ENCODE measurements around the gene HSPB1.

The HSPB1 gene

DNA sequence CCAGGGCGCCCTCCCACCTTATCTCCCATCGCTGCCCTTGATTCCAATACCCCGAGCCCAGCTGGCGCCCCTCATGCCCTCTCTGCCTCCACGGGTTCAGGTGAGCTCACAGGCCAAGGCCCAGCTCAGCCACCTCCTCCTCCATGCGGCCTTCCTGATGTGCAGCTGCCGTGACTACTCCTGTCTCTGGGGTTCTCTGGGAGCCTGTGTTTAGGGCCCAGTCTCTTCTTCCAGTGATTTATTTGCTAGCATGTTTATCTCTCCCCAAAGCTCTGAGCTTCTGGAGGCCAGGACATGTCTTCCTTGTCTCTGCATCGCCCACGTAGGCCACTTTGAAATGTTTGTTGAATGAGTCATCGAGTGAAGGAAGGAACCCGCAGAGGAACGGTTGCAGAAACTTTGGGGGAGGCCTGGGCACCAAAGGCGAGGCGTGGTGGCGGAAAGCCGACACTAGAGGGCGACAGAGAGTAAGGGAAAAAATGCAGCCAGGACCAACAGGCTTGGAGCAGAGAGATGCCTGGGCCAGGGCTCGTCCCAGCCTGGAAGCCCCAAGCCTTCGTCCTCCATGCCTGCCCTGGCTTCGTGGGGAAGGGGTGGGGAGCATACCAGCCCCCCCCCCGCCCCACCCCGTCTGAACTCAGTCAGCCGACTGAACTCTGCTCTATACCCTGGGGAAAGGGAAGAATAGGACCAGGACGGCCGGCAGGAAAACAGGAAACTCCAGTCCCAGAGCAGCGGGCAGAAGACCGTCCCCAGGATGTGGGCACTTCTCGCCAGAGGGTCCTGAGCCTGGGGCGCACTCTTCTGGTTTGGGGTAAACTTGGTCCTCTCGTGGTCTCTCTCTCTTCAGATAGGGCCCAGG, 10.9 kb upstream of the HSPB1 start (continued):
- TF ChIP-seq, protein P1, sequence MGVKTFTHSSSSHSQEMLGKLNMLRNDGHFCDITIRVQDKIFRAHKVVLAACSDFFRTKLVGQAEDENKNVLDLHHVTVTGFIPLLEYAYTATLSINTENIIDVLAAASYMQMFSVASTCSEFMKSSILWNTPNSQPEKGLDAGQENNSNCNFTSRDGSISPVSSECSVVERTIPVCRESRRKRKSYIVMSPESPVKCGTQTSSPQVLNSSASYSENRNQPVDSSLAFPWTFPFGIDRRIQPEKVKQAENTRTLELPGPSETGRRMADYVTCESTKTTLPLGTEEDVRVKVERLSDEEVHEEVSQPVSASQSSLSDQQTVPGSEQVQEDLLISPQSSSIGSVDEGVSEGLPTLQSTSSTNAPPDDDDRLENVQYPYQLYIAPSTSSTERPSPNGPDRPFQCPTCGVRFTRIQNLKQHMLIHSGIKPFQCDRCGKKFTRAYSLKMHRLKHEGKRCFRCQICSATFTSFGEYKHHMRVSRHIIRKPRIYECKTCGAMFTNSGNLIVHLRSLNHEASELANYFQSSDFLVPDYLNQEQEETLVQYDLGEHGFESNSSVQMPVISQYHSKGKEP (tag by site-specific recombination; IDR thresholded peaks at IDR 0.05) = peak; percentile 59; the same call in 1 of the 2 replicates
- TF ChIP-seq SCRT2 (tag by site-specific recombination; IDR thresholded peaks at IDR 0.05) (peak; percentile 94), MYNN (tag by site-specific recombination; IDR thresholded peaks at IDR 0.05; ENCODE audit: borderline replicate concordance) (no peak), ZNF140 (tag by site-specific recombination; IDR thresholded peaks at IDR 0.05) (no peak), ZNF654 (tag by site-specific recombination; IDR thresholded peaks at IDR 0.05; ENCODE audit: low read depth) (peak; percentile 85), ZBTB8A (tag by site-specific recombination; IDR thresholded peaks at IDR 0.05) (peak; percentile 51; the same call in 1 of the 2 replicates), ZFP3 (tag by site-specific recombination; IDR thresholded peaks at IDR 0.05; ENCODE audit: low read depth) (no peak), ZNF596 (tag by site-specific recombination; IDR thresholded peaks at IDR 0.05) (no peak), SP7 (tag by site-specific recombination; IDR thresholded peaks at IDR 0.05) (peak; percentile 84), ZNF677 (tag by site-specific recombination; IDR thresholded peaks at IDR 0.05) (no peak), WT1 (tag by site-specific recombination; IDR thresholded peaks at IDR 0.05) (no peak), SCRT1 (tag by site-specific recombination; IDR thresholded peaks at IDR 0.05; ENCODE audit: borderline replicate concordance) (peak; percentile 68; the same call in 1 of the 2 replicates), ZIC2 (tag by site-specific recombination; IDR thresholded peaks at IDR 0.05) (peak; percentile 43; the same call in 1 of the 2 replicates), KLF9 (tag by site-specific recombination; IDR thresholded peaks at IDR 0.05; ENCODE audit: low read depth) (no peak), FEZF1 (tag by site-specific recombination; IDR thresholded peaks at IDR 0.05) (no peak), ZNF37A (tag by site-specific recombination; IDR thresholded peaks at IDR 0.05) (no peak), ZBTB48 (tag by site-specific recombination; IDR thresholded peaks at IDR 0.05) (0 out of 2 replicates have a peak, but pooled peaks have one; percentile 30), ZBTB17 (tag by site-specific recombination; IDR thresholded peaks at IDR 0.05) (peak; percentile 70), ZNF544 (tag by site-specific recombination; IDR thresholded peaks at IDR 0.05) (no peak), ZNF324 (tag by site-specific recombination; IDR thresholded peaks at IDR 0.05) (peak; percentile 31; the same call in 1 of the 2 replicates), MEIS1 (CRISPR knock-in tag; IDR thresholded peaks at IDR 0.05; ENCODE audit: borderline replicate concordance) (no peak), ZNF311 (tag by site-specific recombination; IDR thresholded peaks at IDR 0.05; ENCODE audit: borderline replicate concordance) (no peak), KLF1 (tag by site-specific recombination; IDR thresholded peaks at IDR 0.05) (no peak), KLF7 (tag by site-specific recombination; IDR thresholded peaks at IDR 0.05; ENCODE audit: borderline replicate concordance) (no peak), TSHZ1 (tag by site-specific recombination; IDR thresholded peaks at IDR 0.05; ENCODE audit: borderline replicate concordance) (no peak), MZF1 (tag by site-specific recombination; IDR thresholded peaks at IDR 0.05; ENCODE audit: borderline replicate concordance) (no peak), ZNF138 (tag by site-specific recombination; IDR thresholded peaks at IDR 0.05; ENCODE audit: borderline replicate concordance) (no peak), ZNF701 (tag by site-specific recombination; IDR thresholded peaks at IDR 0.05) (no peak)
- TF ChIP-seq, protein P2, sequence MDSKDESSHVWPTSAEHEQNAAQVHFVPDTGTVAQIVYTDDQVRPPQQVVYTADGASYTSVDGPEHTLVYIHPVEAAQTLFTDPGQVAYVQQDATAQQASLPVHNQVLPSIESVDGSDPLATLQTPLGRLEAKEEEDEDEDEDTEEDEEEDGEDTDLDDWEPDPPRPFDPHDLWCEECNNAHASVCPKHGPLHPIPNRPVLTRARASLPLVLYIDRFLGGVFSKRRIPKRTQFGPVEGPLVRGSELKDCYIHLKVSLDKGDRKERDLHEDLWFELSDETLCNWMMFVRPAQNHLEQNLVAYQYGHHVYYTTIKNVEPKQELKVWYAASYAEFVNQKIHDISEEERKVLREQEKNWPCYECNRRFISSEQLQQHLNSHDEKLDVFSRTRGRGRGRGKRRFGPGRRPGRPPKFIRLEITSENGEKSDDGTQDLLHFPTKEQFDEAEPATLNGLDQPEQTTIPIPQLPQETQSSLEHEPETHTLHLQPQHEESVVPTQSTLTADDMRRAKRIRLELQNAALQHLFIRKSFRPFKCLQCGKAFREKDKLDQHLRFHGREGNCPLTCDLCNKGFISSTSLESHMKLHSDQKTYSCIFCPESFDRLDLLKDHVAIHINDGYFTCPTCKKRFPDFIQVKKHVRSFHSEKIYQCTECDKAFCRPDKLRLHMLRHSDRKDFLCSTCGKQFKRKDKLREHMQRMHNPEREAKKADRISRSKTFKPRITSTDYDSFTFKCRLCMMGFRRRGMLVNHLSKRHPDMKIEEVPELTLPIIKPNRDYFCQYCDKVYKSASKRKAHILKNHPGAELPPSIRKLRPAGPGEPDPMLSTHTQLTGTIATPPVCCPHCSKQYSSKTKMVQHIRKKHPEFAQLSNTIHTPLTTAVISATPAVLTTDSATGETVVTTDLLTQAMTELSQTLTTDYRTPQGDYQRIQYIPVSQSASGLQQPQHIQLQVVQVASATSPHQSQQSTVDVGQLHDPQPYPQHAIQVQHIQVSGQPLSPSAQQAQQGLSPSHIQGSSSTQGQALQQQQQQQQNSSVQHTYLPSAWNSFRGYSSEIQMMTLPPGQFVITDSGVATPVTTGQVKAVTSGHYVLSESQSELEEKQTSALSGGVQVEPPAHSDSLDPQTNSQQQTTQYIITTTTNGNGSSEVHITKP (tag by site-specific recombination; IDR thresholded peaks at IDR 0.05) = 0 out of 2 replicates have a peak, but pooled peaks have one; percentile 14
- TF ChIP-seq, protein P3, sequence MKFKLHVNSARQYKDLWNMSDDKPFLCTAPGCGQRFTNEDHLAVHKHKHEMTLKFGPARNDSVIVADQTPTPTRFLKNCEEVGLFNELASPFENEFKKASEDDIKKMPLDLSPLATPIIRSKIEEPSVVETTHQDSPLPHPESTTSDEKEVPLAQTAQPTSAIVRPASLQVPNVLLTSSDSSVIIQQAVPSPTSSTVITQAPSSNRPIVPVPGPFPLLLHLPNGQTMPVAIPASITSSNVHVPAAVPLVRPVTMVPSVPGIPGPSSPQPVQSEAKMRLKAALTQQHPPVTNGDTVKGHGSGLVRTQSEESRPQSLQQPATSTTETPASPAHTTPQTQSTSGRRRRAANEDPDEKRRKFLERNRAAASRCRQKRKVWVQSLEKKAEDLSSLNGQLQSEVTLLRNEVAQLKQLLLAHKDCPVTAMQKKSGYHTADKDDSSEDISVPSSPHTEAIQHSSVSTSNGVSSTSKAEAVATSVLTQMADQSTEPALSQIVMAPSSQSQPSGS (tag by site-specific recombination; IDR thresholded peaks at IDR 0.05; ENCODE audit: low read depth) = no peak
